HCT116 (cell line): ENCODE measurements around the gene GON4L. TPM values are rescaled to one million over a fixed set of nuclear protein-coding genes. Genes with fewer than 3 reads are reported as not detected.
"Not testable (repeated sequence)": the region's sequence is repeated elsewhere in the genome, so short reads cannot be mapped to it uniquely, and the experiment has no call there.

ENCODE experiments used
- ATAC-seq: fragments of 200-7000 bp; cut with Tn5 transposase; 2 replicates; pipeline ENCODE4 v1.9.1; 2020; ENCODE audit warnings: mild to moderate bottlenecking, moderate library complexity
- BruUV-seq: library from RNA; stranded (reverse); fragments of 400-500 nt; replicated peaks from 2 replicates; lab custom pipeline; 2021; lab: Mats Ljungman, UMichigan
- CTCF ChIA-PET: fragments of 300-600 bp; sonication (Branson Sonifier 250); formaldehyde crosslinking; loops from one replicate; lab custom pipeline; 2021; ENCODE audit warnings: antibody characterized with exemption; lab: Charles Lee
- POLR2A ChIA-PET: fragments of 300-600, 350-600 bp; sonication (Branson Sonifier 250); formaldehyde crosslinking; loops from one replicate; lab custom pipeline; 2021; ENCODE audit warnings: antibody characterized with exemption; lab: Charles Lee
- RAD21 ChIA-PET, 2 experiments: fragments of 300-600 bp; sonication (Branson Sonifier 250); formaldehyde crosslinking; loops; one replicate each; lab custom pipeline; 2023; ENCODE audit warnings: low total read pairs in 2 of 2; ENCODE audit not compliant: uncharacterized antibody in 2 of 2, unreplicated experiment in 2 of 2, low non-redundant PET in 1 of 2; lab: Charles Lee
- DNase-seq: peaks from one replicate; pipeline ENCODE4 v3.0.0-alpha.2; 2010; ENCODE audit warnings: low read depth, low spot score
- H2AFZ ChIP-seq: fragments of 200-600 bp; shearing (Covaris generic), sonication (generic); 2 replicates; pipeline ENCODE4 v1.6.1; 2017; ENCODE audit warnings: low read depth, mixed run types, mixed read lengths, antibody characterized with exemption, low read length; ENCODE audit not compliant: poor library complexity, severe bottlenecking
- H3K27ac ChIP-seq: 2 replicates; pipeline ENCODE4 v1.5.1; 2012; ENCODE audit warnings: low read depth, low read length
- H3K27me3 ChIP-seq: fragments of 200-600 bp; sonication (generic); 2 replicates; pipeline ENCODE4 v1.6.1; 2016; ENCODE audit warnings: mixed run types, low read length, mixed read lengths; ENCODE audit not compliant: insufficient read depth
- H3K36me3 ChIP-seq, 2 experiments: fragments of 200-500 bp in 1 of 2; fragments of 200-600 bp in 1 of 2; sonication (Bioruptor generic) in 1 of 2; sonication (generic) in 1 of 2; 2 replicates each; pipeline versions ENCODE4 v1.5.1 to v1.6.1; 2014 to 2016; ENCODE audit warnings: low read length in 2 of 2, inconsistent platforms in 1 of 2, mixed read lengths in 1 of 2, mixed run types in 1 of 2; ENCODE audit not compliant: insufficient read depth in 2 of 2, control insufficient read depth in 1 of 2
- H3K4me1 ChIP-seq, 2 experiments: fragments of 200-600 bp in 1 of 2; sonication (generic) in 1 of 2; 2 replicates each; pipeline versions ENCODE4 v1.5.1 to v1.6.1; 2012 to 2017; ENCODE audit warnings: low read length in 2 of 2, inconsistent platforms in 1 of 2, mild to moderate bottlenecking in 1 of 2, mixed read lengths in 1 of 2, mixed run types in 1 of 2, moderate library complexity in 1 of 2; ENCODE audit not compliant: insufficient read depth in 2 of 2, control insufficient read depth in 1 of 2
- H3K4me2 ChIP-seq: fragments of 200-600 bp; sonication (generic); 2 replicates; pipeline ENCODE4 v1.6.1; 2017; ENCODE audit warnings: mixed run types, low read length, mixed read lengths
- H3K4me3 ChIP-seq, 2 experiments: fragments of 200-600 bp in 1 of 2; sonication (generic) in 1 of 2; replicated peaks in 1 of 2; 2 replicates each; pipeline ENCODE4 v1.5.1; 2011 to 2016; ENCODE audit warnings: low read length in 2 of 2, control low read depth in 1 of 2, low read depth in 1 of 2, mild to moderate bottlenecking in 1 of 2, mixed read lengths in 1 of 2, mixed run types in 1 of 2
- H3K79me2 ChIP-seq: fragments of 200-600 bp; sonication (generic); 2 replicates; pipeline ENCODE4 v1.6.1; 2017; ENCODE audit warnings: mild to moderate bottlenecking, mixed run types, low read length, moderate library complexity, mixed read lengths; ENCODE audit not compliant: insufficient read depth
- H3K9ac ChIP-seq: fragments of 200-600 bp; sonication (generic); 2 replicates; pipeline ENCODE4 v1.6.1; 2016; ENCODE audit warnings: low read length, mixed read lengths
- H3K9me2 ChIP-seq: fragments of 200-600 bp; sonication (generic), shearing (Covaris generic); 2 replicates; pipeline ENCODE4 v1.6.1; 2017; ENCODE audit warnings: mixed run types, mild to moderate bottlenecking, moderate library complexity; ENCODE audit not compliant: insufficient read depth
- H3K9me3 ChIP-seq, 2 experiments: fragments of 200-500 bp in 1 of 2; fragments of 200-600 bp in 1 of 2; sonication (Bioruptor generic) in 1 of 2; sonication (generic) in 1 of 2; 2 replicates each; pipeline ENCODE4 v1.6.1; 2014 to 2017; ENCODE audit warnings: low read length in 2 of 2, mixed read lengths in 2 of 2, inconsistent platforms in 1 of 2, low read depth in 1 of 2, mild to moderate bottlenecking in 1 of 2, mixed run types in 1 of 2, moderate library complexity in 1 of 2; ENCODE audit not compliant: control insufficient read depth in 1 of 2, insufficient read depth in 1 of 2
- H4K20me1 ChIP-seq: fragments of 200-600 bp; sonication (generic), shearing (Covaris generic); 2 replicates; pipeline ENCODE4 v1.6.1; 2017; ENCODE audit warnings: mixed run types, mild to moderate bottlenecking, moderate library complexity; ENCODE audit not compliant: insufficient read depth
- CEBPB ChIP-seq: IDR thresholded peaks from 2 replicates; pipeline ENCODE4 v1.6.1; 2012; ENCODE audit warnings: low read depth
- EGR1 ChIP-seq: IDR thresholded peaks from 2 replicates; pipeline ENCODE4 v1.6.1; 2012; ENCODE audit warnings: low read depth
- ELF1 ChIP-seq: IDR thresholded peaks from 2 replicates; pipeline ENCODE4 v1.6.1; 2012; ENCODE audit warnings: low read depth, borderline replicate concordance
- POLR2A ChIP-seq: IDR thresholded peaks from 2 replicates; pipeline ENCODE4 v1.7.0; 2011; ENCODE audit warnings: borderline replicate concordance; ENCODE audit not compliant: insufficient read depth, insufficient read length; ENCODE audit errors: extremely low read depth
- SP1 ChIP-seq: IDR thresholded peaks from 2 replicates; pipeline ENCODE4 v1.6.1; 2012; ENCODE audit warnings: low read depth
- YY1 ChIP-seq: IDR thresholded peaks from 2 replicates; pipeline ENCODE4 v1.6.1; 2011; ENCODE audit warnings: low read length, low read depth, moderate library complexity, mild to moderate bottlenecking; ENCODE audit not compliant: insufficient replicate concordance; ENCODE audit errors: extremely low read depth
- ZFX ChIP-seq: fragments of 450-650 bp; IDR thresholded peaks from 2 replicates; pipeline ENCODE4 v1.6.1; 2017
- intact Hi-C: fragments of 100-400 bp; cut with micrococcal nuclease; formaldehyde crosslinking; loops from 2 replicates; pipeline ENCODE4 v1.10.0; 2022
- total RNA-seq: library from RNA; stranded (reverse); gene quantifications from one replicate; pipeline ENCODE4 v1.2.1, GENCODE V29; 2021; ENCODE audit not compliant: unreplicated experiment
- TF ChIP-seq, protein P1 (sequence below): IDR thresholded peaks from 2 replicates; pipeline ENCODE4 v1.6.1; 2012; ENCODE audit warnings: low read depth
- TF ChIP-seq, protein P2 (sequence below): IDR thresholded peaks from 2 replicates; pipeline ENCODE4 v1.6.1; 2011; ENCODE audit warnings: mild to moderate bottlenecking, low read length, moderate library complexity; ENCODE audit not compliant: insufficient replicate concordance; ENCODE audit errors: extremely low read depth
- TF ChIP-seq, protein P3 (sequence below), 3 experiments: fragments of 200-600 bp in 1 of 3; sonication (generic) in 1 of 3; IDR thresholded peaks in 2 of 3; conservative IDR thresholded peaks in 1 of 3; 2 replicates each; pipeline ENCODE4 v1.5.1; 2012 to 2017; ENCODE audit warnings: low read depth in 2 of 3, low read length in 2 of 3, antibody characterized with exemption in 1 of 3, borderline replicate concordance in 1 of 3, control low read depth in 1 of 3, mild to moderate bottlenecking in 1 of 3, mixed read lengths in 1 of 3, mixed run types in 1 of 3, moderate library complexity in 1 of 3; ENCODE audit not compliant: insufficient read depth in 1 of 3

GON4L gene
- total RNA-seq, 1 experiment from 2014 or later = 40.8 TPM

- H3K36me3 ChIP-seq = peaks cover 40 to 43% of the 10 kb centered on the region in 2 experiments
- no peak overlapping the region for H2AFZ ChIP-seq
- H3K79me2 ChIP-seq = no peaks in the 10 kb centered on the region
- RAD21 ChIA-PET = no interaction called here
- no peak overlapping the region for H3K4me2 ChIP-seq
- TF ChIP-seq, protein P1, sequence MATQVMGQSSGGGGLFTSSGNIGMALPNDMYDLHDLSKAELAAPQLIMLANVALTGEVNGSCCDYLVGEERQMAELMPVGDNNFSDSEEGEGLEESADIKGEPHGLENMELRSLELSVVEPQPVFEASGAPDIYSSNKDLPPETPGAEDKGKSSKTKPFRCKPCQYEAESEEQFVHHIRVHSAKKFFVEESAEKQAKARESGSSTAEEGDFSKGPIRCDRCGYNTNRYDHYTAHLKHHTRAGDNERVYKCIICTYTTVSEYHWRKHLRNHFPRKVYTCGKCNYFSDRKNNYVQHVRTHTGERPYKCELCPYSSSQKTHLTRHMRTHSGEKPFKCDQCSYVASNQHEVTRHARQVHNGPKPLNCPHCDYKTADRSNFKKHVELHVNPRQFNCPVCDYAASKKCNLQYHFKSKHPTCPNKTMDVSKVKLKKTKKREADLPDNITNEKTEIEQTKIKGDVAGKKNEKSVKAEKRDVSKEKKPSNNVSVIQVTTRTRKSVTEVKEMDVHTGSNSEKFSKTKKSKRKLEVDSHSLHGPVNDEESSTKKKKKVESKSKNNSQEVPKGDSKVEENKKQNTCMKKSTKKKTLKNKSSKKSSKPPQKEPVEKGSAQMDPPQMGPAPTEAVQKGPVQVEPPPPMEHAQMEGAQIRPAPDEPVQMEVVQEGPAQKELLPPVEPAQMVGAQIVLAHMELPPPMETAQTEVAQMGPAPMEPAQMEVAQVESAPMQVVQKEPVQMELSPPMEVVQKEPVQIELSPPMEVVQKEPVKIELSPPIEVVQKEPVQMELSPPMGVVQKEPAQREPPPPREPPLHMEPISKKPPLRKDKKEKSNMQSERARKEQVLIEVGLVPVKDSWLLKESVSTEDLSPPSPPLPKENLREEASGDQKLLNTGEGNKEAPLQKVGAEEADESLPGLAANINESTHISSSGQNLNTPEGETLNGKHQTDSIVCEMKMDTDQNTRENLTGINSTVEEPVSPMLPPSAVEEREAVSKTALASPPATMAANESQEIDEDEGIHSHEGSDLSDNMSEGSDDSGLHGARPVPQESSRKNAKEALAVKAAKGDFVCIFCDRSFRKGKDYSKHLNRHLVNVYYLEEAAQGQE = no peak
- TF ChIP-seq EGR1 (no peak), YY1 (no peak), ELF1 (no peak), POLR2A (no peak), ZFX (no peak), CEBPB (no peak), SP1 (no peak)
- TF ChIP-seq, protein P2, sequence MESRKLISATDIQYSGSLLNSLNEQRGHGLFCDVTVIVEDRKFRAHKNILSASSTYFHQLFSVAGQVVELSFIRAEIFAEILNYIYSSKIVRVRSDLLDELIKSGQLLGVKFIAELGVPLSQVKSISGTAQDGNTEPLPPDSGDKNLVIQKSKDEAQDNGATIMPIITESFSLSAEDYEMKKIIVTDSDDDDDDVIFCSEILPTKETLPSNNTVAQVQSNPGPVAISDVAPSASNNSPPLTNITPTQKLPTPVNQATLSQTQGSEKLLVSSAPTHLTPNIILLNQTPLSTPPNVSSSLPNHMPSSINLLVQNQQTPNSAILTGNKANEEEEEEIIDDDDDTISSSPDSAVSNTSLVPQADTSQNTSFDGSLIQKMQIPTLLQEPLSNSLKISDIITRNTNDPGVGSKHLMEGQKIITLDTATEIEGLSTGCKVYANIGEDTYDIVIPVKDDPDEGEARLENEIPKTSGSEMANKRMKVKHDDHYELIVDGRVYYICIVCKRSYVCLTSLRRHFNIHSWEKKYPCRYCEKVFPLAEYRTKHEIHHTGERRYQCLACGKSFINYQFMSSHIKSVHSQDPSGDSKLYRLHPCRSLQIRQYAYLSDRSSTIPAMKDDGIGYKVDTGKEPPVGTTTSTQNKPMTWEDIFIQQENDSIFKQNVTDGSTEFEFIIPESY = no peak
- TF ChIP-seq, protein P3, sequence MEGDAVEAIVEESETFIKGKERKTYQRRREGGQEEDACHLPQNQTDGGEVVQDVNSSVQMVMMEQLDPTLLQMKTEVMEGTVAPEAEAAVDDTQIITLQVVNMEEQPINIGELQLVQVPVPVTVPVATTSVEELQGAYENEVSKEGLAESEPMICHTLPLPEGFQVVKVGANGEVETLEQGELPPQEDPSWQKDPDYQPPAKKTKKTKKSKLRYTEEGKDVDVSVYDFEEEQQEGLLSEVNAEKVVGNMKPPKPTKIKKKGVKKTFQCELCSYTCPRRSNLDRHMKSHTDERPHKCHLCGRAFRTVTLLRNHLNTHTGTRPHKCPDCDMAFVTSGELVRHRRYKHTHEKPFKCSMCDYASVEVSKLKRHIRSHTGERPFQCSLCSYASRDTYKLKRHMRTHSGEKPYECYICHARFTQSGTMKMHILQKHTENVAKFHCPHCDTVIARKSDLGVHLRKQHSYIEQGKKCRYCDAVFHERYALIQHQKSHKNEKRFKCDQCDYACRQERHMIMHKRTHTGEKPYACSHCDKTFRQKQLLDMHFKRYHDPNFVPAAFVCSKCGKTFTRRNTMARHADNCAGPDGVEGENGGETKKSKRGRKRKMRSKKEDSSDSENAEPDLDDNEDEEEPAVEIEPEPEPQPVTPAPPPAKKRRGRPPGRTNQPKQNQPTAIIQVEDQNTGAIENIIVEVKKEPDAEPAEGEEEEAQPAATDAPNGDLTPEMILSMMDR (IDR thresholded peaks at IDR 0.05 in 2 of 3, conservative IDR thresholded peaks at IDR 0.05 in 1 of 3; ENCODE audit: borderline replicate concordance in 1 of 3, insufficient read depth in 1 of 3, low read depth in 2 of 3, low read length in 2 of 3) = no peak
- TF ChIP-seq, all 23 proteins: peak for 0
- no peak for ATAC-seq
- no peaks in the 10 kb centered on the region for H3K4me1 ChIP-seq
- intact Hi-C loops = no loop called here
- no peaks in the 10 kb centered on the region for H3K9me3 ChIP-seq
- no TSS peak for BruUV-seq
- CTCF ChIA-PET = no interaction called here
- no peak overlapping the region for H3K9ac ChIP-seq
- H3K4me3 ChIP-seq = no peak overlapping the region
- no peaks in the 10 kb centered on the region for H3K27me3 ChIP-seq
- no peaks in the 10 kb centered on the region for H3K9me2 ChIP-seq
- no peaks in the 10 kb centered on the region for H4K20me1 ChIP-seq
- DNase-seq = no peak
- no peak overlapping the region for H3K27ac ChIP-seq
- POLR2A ChIA-PET = no interaction called here
These were observed 87.8 kb downstream of the GON4L start for GRCh38 chr1:155769257-155769656.

GRCh38 chr1:155767399-155767989 is 89.5 kb downstream of the GON4L start:
- H2AFZ ChIP-seq, H3K4me2 ChIP-seq, H3K9me2 ChIP-seq, H3K9ac ChIP-seq, RAD21 ChIA-PET, H3K4me3 ChIP-seq, H3K4me1 ChIP-seq, H3K79me2 ChIP-seq, H3K27me3 ChIP-seq, DNase-seq, intact Hi-C loops, H4K20me1 ChIP-seq, H3K9me3 ChIP-seq, ATAC-seq, H3K27ac ChIP-seq, POLR2A ChIA-PET, BruUV-seq, CTCF ChIA-PET: not testable (repeated sequence)
- peaks cover 35 to 41% of the 10 kb centered on the region in 2 experiments for H3K36me3 ChIP-seq
